Epithelial cell of esophagus (primary cell): Measurements from ENCODE around the gene PLCL2.

Experiments used
- DNase-seq: peaks from one replicate; pipeline ENCODE4 v3.0.0; 2010; ENCODE audit warnings: low read depth
- H3K4me3 ChIP-seq: 2 replicates; pipeline ENCODE4 v1.5.1; 2011; ENCODE audit warnings: mild to moderate bottlenecking, low read length, control low read depth
- CTCF ChIP-seq: IDR thresholded peaks from 2 replicates; pipeline ENCODE4 v1.5.1; 2011; ENCODE audit warnings: low read depth, mild to moderate bottlenecking, low read length, control low read depth, inconsistent platforms; ENCODE audit not compliant: insufficient read depth; ENCODE audit errors: missing control alignments

Gene PLCL2

GRCh38 chr3:16884748-16885592 lies at the start of gene PLCL2:
Gene PLCL2, plus strand, starts transcription at chr3:16884955. Its CDS starts 85 bp downstream, at chr3:16885040.
- no peak for TF ChIP-seq CTCF
- peak; percentile 21 for DNase-seq
- peak within 1 kb of the TSS; percentile 56 for H3K4me3 ChIP-seq

- DNase-seq: no peak
- H3K4me3 ChIP-seq: no peak overlapping the region
- TF ChIP-seq CTCF: no peak
Observed at GRCh38 chr3:16836505-16837237, 48.1 kb upstream of the PLCL2 start.

GRCh38 chr3:16837602-16838001 lies 47.2 kb upstream of the PLCL2 start:
- DNase-seq: no peak
- H3K4me3 ChIP-seq: no peak overlapping the region
- no peak for TF ChIP-seq CTCF

GRCh38 chr3:16838561-16838960 lies 46.2 kb upstream of the PLCL2 start:
- TF ChIP-seq CTCF: no peak
- no peak overlapping the region for H3K4me3 ChIP-seq
- no peak for DNase-seq

GRCh38 chr3:16839271-16840100 lies 45.3 kb upstream of the PLCL2 start:
- H3K4me3 ChIP-seq: no peak overlapping the region
- TF ChIP-seq CTCF: no peak
- DNase-seq: no peak

- TF ChIP-seq CTCF: no peak
- no peak for DNase-seq
- H3K4me3 ChIP-seq: no peak overlapping the region
Observed at GRCh38 chr3:16840101-16840424, 44.7 kb upstream of the PLCL2 start.
